Stimulated activated CD4-positive, alpha-beta T cell treated with anti-CD3 and anti-CD28 coated beads, TNF-alpha, amount 100 ng/mL, for 1 hour (primary cell): ENCODE results near the gene IDUA.

Source experiments
- DNase-seq, 3 donors: peaks; one replicate each; pipeline ENCODE4 v3.0.0-alpha.2; 2020; ENCODE audit warnings: low read depth in 3 of 3, low spot score in 1 of 3

Gene IDUA

GRCh38 chr4:955931-956381, 30.9 kb upstream of the IDUA start:
- no peak for DNase-seq

- DNase-seq, result no peak
Observed at GRCh38 chr4:956531-957230, 30.2 kb upstream of the IDUA start.

DNA sequence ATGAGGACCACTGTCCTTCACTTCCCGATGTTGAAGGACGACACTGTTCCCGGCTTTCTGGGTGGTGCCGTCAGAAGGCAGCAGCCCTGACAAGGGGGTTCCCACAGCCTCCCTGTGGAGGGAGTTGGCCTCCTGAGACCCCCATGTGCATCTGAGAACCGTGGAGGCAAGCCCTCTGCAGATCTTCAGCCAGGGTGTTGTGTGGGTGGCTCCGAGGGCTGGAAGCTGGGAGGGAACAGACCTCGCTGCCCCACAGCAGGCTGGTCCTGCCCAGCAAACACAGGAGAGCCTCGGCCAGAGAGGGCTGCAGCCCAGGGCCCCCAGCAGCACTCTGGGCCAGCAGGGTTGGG, 29.6 kb upstream of the IDUA start:
- DNase-seq, result no peak

- DNase-seq, result no peak
Observed at GRCh38 chr4:957581-958313, 29.1 kb upstream of the IDUA start.

DNA sequence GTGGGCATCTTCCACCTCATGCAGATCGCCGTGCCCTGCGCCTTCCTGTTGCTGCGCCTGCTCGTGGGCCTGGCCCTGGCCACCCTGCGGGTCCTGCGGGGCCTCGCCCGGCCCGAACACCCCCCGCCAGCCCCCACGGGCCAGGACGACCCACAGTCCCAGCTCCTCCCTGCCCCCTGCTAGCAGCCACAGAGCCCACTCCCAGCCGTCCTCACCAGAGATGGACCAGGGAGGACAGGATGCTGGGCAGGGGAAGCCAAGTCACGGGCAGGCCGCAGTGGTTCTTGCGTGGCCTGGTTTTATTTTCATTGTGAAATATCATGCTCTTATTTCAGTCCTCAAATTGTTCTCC, 28.6 kb upstream of the IDUA start:
- DNase-seq, result no peak

DNA sequence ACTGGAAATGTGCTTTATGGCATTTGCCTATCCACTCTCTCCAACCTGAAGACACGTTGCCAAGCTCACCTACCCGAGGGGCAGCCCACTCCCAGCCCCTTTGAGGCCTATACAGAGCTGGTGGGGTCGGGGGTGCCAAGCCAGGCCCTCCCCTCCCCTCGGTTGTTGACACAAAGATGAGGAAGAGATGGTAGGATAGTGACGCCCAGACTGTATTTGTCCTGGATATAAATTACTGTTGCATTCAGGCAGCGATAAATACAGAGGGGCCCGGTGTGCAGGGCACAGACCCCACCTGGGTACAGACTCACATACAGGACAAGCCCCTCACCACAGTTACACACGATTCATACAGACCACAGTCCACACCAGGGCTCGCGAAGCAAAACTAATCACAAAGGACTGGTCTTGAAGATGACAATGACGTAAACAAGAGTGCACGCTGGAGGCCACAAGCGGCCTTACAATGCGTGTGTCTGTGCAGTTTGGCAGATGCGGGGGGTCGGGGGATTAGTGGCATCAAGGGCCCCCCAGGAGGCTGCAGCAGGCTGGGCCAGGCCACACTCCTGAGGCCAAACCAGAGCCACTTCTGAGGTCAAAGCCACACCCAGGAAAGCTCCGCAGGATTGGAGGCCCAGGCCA, 28.0 kb upstream of the IDUA start:
- DNase-seq, result no peak

DNA sequence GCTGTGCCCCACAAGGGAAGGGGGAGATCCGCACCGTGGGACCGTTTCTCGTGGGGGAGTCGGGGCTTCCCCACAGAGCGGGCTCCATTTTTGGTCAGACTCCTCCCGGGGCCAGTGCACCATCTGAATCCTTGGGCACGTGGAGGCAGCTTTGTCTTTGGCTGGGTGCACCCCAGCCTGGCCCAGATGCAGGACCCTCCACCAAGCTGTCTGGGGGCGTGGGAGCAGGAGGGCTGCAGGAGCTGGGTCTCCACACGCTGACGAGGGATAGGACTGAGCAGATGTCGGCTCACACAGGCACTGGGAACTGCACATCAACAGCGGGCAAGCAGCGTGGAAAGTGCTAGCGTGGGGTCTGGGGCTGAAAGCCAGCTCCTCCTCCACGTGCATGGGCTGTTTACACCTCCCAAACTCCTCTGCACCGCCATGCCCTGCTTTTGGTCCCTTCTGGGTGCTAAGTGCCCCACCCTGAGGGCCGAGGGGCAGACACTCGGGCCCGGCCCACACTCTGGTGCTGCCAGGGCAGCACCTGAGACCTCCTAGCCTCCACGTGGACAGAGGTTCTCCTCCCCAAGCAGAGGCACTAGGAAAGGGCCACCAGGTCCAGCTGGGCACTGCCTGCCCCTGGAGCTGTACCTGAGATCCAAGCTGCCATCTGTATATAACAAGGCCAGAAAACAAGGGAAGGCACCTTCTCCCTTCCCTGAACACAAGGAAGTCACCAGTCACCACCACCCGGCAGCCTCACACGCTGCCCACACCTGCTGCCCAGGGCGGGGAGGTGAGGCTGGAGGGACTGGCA, 27.3 kb upstream of the IDUA start:
- no peak for DNase-seq

GRCh38 chr4:960140-960635, 26.7 kb upstream of the IDUA start:
- no peak for DNase-seq

GRCh38 chr4:960636-961350, 26.1 kb upstream of the IDUA start:
- no peak for DNase-seq

GRCh38 chr4:961351-962230, 25.3 kb upstream of the IDUA start:
- no peak for DNase-seq

DNA sequence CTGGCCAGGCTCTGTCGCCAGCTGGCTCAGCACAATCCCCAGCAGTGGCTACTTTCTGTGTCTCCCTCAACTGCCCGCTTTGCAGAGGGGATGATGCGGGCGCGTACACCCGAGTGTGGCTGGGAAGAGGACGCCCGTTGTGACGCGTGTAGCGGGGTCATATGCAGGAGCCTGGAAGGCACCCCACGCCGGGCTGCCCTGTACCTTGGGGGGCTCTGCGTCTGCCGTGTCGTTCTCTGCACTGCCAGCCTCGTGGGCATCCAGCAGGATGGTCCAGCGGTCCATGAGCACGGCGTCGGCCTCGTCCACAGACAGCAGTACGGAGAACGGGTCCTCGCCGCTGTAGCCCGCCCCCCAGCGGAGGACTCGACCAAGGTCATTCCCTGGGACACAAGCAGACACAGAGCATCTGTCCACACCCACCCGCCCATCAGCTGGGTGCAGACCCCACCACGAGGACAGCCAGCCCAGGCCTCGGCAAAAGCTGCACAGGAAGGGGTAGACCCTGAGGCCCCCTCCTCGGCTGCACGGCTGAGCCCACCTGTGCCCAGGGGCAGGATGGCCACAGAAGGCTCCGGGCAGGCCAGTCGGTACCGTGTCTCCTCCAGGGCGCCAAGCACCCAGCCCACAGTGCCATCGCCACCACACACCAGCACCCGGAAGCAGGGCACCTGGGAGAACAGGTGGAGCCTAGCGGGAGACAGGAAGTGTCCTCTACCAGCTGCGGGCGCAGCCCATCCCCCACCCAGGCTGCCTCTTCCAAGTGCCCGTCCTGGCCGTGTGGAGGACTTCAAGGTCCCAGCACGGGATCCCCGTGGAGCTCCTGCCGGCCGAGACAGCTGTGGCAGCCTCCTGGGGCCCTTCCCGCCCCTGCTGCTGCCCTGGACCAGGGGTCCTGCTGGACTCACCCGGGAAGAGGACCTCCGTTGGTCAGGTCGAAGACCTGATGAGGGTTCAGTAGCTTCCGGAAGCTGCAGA, 24.3 kb upstream of the IDUA start:
- no peak for DNase-seq

GRCh38 chr4:963276-964225, 23.3 kb upstream of the IDUA start:
- no peak for DNase-seq

- no peak for DNase-seq
Observed at GRCh38 chr4:964346-965025, 22.4 kb upstream of the IDUA start.

DNA sequence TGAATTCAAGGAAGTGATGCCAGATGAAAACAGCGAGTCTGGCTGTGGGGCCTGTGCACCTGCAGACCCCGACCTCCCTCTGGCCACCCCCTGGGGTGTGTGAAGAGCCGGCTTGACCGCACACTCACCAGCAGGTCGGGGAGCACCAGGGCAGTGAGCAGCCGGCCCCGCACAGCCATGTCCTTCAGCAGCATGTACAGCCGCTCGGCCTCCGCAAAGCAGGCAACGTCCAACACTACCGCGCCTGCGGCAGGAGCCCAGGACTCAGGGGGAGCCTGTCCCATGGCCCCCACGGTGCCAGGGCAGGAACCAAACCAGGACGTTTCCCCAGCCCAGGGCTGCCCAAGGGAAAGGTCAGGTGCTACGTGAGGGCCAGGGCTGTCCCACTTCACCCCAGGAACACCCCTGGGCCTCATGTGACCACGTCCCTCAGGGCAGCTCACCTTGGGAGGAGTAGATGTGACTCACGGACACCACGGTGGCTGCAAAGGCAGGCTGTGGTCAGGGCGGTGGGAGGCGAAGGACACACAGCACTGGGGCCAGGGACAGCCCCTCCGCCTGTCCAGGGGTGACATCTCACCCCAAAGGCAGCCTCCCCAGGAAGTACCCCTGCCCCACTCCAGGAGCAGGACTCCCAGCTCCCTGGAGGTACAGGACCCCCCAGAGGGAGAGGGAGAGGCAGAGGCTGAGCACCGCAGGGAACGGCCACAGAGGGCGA, 21.6 kb upstream of the IDUA start:
- no peak for DNase-seq

DNA sequence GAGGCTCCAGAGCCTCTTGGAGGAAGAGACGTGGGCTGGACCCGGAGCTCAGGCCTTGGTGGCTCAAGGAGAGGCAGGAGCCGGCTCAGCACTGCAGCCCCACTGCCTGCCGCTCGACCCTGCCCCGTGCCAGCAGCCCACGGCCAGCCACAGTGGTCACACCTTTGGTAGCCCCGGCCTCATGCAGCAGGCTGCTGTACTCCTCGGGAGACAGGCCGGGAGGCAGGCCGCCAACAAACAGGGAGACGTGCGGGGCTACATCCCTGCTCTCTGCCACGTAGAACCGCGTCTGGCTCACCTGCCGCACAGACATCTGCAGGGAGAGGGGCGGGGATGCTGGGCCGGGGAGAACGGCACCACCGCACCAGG, 21.1 kb upstream of the IDUA start:
- DNase-seq, result no peak
